HG03097 (cell line): ENCODE results near the gene ST6GAL1.
A peak's percentile ranks its signal among the peaks of the same experiment; 100 is the strongest.
"Not testable (repeated sequence)": the region's sequence is repeated elsewhere in the genome, so short reads cannot be mapped to it uniquely, and the experiment has no call there.

Source experiments
- ATAC-seq: cut with Tn5 transposase; IDR thresholded peaks from one replicate; pipeline ENCODE4 v1.9.1; 2021; ENCODE audit not compliant: unreplicated experiment, low FRiP score

ST6GAL1 gene

DNA sequence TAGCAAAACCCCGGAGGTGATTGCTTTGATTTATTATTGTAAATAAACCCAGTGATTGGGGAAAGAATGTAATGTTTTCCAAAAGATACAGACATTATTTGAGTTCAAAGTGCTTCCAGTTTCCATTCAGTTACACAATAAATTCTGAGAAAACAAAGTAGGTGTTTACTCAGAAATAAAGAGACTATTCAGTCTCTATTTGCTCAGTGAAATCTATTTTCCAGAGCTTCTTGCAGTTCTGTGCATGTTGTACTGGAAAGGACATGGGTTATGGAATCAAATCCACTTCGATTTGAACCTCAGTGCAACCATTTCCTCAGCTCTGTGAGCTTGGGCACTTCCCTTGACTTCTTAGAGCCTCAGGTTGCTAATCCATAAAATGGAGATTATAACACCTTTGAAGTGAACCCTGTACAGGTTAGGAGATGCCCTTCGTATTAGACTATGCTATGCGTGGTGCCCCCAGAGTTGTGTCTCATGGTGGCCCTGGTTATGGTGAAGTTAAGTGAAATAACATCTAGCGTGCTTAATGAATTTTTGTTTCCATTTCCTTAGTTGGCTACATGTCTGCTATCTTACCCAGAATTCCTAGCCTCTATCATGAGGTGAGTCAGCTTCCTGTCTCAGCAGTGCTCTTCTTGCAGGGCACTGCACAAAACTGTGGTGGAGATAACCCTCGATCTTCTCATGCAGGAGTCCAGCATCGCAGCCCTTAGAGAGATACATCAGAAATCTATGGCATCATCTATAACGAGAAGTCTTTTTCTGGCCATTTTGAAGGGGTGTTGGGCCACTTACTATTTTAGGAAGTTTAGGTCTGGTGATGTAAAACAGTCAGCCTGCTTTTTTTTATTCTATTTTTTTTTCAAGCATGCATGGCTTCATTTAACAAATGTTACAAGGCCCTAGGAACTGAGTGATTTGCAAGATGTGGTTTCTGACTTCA, 111.3 kb downstream of the ST6GAL1 start:
- ATAC-seq, result no peak

DNA sequence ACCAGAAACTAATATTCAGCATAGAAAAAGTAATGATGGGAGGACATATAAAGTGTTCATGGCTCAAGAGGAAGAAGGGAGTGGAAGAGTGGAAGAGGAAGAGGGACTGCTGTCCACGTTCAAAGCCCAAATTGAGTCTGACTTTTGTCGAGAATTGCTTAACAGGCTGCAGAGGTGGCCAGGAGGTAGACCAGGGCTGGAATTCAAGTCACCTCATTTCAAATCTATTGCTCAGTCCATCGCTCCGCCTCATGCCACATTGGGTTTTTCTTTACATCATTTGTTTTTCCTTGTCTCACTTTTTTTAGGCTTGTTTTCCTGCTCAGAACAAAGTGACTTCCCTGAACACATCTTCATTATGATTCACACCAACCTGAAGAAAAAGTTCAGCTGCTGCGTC, 112.0 kb downstream of the ST6GAL1 start:
- ATAC-seq, result no peak

DNA sequence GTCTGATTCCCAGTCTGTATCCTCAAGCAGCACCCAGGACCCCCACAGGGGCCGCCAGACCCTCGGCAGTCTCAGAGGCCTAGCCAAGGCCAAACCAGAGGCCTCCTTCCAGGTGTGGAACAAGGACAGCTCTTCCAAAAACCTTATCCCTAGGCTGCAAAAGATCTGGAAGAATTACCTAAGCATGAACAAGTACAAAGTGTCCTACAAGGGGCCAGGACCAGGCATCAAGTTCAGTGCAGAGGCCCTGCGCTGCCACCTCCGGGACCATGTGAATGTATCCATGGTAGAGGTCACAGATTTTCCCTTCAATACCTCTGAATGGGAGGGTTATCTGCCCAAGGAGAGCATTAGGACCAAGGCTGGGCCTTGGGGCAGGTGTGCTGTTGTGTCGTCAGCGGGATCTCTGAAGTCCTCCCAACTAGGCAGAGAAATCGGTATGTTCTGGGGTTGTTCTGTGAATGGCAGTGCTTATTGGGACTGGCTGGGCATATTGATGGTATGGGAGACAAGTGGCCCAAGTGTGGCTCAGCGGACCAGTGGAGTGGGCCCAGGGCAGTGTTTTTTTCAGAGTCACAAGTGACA, 112.6 kb downstream of the ST6GAL1 start:
- no peak for ATAC-seq

DNA sequence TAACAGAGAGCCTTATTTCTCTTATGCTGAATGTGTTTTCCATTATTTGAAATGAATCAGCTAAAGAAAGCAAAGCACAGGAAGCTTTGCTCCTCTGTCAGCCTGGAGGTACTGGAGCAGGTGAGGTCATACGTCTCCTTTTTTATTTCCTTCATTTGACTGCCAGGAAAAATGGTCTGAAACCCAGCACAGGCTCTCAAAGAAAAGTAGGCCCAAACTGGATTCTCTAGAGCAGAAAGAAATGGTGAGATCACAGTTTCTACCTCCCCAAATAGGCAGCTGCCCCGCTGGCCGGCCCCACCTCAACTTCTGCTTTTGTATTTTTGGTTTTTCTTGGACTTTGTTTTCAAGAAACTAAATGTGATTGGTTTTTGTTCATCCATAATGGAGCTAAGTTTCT, 113.9 kb downstream of the ST6GAL1 start:
- ATAC-seq, result peak; percentile 42

DNA sequence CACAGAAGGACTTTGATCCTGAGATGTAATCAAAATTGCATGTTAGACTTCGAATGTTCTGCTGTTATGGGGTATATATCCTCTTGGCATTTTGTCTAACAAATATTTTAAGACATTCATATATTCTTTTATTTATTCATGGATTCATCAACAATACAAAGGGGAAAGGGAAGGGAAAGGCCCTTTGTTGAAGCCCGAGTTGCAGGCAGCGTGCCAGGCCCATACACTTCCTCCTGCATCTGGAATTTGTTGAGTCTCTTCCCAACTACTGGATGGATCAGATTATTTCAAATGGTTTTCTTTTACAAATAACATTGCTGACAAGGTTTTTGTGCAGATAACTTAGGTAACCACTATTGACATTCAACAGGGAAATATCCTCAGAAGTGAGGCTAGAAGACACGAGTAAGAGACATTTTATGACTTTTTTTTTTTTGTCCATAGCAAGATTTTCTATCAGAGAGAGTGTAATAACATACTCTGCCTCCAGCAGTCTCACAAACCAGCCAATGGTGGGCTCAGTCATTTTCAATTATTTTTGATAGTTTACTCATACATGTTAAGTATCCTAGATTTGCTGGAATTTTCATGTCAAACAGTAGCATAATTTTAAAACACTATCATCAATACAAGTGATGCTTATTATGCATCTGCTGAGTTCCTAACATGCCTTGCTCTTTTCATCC, 114.7 kb downstream of the ST6GAL1 start:
- no peak for ATAC-seq

DNA sequence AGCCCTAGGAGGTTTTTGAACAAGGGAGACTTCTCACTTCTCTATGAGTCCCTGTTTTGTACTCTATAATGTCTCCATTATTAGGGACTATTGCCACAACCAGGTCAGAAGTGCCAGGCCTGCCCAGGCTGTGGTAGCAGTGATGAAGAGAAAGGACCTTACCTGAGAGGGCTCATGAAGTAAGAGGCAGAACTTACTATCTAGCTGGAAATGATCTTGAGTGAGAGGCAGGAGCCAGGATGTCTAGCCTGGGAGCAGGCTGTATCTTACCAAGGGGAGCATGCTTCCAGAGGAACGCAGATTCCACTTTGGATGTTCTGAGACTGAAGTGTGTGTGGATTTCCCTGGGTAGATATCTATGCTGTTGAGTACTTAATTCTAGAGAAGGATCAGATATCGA, 115.7 kb downstream of the ST6GAL1 start:
- no peak for ATAC-seq

DNA sequence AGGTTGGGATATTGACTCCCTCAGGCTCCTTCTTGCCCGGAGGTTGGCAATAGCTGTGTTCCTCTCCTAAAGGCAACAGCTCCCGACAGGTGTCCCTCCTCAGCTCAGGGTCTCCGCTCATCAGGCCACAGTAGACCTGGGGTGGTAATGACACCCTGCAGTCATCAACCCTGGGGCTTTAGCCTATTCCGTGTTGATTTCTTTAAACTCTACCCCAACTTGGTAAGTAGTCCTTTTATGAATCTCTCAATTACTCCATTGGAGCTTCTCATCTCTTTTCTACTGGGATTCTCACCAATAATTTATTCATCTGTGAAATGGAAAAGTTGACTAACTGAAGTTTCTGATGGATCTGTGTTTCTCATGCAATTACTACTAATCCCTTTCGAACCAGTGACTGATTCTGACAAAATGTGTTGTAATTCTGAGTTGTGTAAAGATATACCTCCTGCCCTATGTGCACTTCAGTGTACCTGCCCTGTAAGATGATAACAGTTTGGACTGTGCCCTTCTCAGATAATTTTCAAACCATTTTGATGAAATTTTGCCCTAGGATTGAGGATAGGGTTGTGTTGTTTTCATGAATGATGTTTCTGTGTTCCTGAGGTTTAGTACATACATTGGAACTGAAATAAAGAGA, 119.3 kb downstream of the ST6GAL1 start:
- no peak for ATAC-seq

DNA sequence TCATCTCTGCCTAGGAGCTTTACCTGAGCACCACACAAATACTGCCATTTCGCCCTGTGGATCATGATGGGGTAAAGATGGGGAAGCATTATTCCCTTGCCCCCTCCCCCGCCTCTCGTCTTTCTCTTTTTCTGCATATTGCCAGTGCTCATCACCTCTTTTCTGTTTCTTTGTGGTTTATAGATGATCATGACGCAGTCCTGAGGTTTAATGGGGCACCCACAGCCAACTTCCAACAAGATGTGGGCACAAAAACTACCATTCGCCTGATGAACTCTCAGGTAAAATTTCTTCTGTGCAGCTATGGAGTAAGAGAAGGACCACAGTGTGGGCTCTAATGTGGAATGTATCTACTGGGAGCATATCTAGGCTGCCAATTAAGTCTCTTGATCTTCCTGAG, 120.7 kb downstream of the ST6GAL1 start:
- no peak for ATAC-seq

DNA sequence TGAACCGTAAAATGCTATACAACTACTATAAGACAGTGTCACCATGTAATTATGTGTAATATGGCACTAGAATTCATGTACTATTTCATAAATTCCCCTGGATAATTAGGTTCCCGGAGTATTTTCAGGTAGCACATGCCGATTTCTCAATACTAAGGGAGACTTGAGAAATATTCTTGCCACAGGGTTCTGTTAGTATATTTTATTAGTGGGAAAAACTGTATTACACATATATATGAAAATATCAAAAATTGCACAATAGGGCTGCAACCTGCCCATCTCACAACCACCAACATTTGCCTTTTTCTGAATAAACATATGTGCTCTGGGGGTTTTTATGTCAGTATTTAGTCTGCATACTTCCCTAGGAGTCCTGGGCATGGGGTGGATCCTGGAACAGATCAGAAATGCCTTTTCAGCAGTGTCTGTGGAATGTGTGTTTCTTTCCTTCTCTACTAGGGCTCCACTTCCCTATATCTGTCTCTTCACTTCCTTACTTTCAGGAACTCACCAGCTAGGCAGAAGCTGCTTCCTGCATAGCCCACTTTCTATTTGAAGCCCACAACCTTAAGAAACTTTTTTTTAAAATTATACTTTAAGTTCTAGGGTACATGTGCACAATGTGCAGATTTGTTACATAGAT, 121.5 kb downstream of the ST6GAL1 start:
- no peak for ATAC-seq

DNA sequence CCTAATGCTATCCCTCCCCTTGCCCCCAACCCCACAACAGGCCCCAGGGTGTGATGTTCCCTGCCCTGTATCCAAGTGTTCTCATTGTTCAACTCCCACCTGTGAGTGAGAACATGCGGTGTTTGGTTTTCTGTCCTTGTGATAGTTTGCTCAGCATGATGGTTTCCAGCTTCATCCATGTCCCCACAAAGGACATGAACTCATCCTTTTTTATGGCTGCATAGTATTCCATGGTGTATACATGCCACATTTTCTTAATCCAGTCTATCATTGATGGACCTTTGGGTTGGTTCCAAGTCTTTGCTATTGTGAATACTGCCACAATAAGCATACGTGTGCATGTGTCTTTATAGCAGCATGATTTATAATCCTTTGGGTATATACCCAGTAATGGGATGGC, 122.1 kb downstream of the ST6GAL1 start:
- not testable (repeated sequence) for ATAC-seq

DNA sequence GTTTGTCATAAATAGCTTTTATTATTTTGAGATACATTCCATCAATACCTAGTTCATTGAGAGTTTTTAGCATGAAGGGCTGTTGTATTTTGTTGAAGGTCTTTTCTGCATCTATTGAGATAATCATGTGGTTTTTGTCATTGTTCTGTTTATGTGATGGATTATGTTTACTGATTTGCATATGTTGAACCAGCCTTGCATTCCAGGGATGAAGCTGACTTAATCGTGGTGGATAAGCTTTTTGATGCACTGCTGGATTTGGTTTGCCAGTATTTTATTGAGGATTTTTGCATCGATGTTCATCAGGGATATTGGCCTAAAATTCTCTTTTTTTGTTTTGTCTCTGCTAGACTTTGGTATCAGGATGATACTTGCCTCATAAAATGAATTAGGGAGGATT, 124.1 kb downstream of the ST6GAL1 start:
- not testable (repeated sequence) for ATAC-seq

DNA sequence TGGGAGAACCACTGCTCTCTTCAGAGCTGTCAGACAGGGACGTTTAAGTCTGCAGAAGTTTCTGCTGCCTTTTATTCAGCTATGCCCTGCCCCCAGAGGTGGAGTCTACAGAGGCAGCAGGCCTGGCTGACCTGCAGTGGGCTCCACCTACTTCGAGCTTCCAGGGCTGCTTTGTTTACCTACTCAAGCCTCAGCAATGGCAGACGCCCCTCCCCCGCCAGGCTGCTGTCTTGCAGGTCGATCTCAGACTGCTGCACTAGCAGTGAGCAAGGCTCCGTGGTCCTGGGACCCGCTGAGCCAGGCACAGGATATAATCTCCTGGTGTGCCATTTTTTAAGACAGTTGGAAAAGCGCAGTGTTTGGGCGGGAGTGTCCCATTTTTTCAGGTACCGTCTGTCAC, 127.5 kb downstream of the ST6GAL1 start:
- not testable (repeated sequence) for ATAC-seq

DNA sequence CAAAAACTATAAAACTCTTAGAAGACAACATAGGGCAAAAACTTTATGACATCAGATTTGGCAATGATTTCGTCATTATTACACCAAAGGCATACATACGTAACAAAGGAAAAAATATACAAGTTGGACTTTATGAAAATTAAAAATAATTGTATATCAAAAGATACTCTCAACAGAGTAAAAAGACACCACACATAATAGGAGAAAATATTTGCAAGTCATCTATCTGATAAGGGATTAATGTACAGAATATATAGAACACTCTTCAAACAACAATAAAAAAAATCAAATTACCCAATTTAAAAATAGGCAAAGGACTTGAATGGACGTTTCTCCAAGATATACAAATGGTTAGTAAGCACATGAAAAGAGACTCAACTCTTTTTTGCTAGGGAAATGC, 131.4 kb downstream of the ST6GAL1 start:
- ATAC-seq, result no peak

DNA sequence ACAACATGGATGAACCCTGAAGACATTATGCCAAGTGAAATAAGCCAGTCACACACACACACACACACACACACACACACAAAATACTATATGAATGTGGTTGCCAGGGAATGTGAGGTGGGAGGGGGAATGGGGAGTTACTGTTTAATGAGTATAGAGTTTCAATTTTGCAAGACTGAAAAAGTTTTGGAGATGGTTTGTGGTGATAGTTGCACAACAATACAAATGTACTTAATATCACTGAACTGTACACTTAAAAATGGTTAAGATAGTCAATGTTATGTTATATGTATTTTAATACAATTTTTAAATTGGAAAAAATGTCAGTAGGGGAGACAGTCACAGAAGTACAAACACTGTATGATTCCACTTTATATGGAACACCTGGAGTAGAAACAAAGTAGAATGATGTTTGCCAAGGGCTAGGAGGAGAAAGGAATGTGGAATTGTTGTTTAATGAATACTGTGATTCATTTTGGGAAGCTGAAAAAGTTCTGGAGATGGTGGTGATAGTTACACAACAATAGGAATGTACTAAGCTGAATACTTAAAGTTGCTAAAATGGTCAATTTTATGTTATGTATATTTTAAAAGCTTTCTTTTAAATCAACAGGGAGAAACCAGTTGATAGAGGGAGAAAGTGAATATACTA, 132.3 kb downstream of the ST6GAL1 start:
- no peak for ATAC-seq

DNA sequence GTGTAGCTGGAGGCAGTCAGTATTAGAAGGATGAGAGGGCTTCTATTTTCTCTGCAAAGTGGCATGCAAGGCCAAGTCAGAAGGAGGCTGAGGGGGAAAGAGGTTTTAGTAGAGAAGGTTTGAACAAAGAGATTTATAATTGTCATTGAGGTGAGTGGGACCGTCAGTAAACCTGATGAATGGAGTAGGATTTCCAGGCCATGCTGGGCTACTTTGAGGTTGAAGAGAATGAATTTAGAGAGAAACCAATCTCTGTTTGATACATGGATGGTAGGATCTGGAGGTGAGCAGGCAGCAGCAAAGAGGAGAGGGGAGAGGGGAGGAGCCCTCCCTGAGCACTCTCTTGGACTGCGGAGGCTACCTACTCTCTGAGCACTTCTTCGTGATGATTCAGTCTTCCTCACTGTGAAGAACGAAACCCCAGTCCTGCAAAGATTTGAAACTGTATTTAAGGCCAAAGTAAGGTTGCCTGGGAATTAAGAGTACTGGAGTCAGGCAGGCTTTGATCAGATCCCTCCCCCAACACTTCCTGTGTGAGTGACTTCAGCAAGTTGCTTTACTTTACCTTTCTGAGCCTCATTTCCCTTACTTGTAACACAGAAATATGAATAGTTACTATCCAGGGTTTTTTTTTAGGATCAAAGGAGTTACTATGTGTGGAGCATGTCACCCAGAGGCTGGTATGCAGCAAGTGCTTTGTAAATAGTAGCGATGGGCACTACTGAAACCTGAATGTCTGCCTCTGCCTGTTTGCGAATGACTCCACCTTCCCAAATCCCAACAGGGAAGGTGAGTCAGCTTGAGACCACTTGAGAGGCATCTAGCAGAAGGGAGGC, 133.2 kb downstream of the ST6GAL1 start:
- ATAC-seq, result no peak

DNA sequence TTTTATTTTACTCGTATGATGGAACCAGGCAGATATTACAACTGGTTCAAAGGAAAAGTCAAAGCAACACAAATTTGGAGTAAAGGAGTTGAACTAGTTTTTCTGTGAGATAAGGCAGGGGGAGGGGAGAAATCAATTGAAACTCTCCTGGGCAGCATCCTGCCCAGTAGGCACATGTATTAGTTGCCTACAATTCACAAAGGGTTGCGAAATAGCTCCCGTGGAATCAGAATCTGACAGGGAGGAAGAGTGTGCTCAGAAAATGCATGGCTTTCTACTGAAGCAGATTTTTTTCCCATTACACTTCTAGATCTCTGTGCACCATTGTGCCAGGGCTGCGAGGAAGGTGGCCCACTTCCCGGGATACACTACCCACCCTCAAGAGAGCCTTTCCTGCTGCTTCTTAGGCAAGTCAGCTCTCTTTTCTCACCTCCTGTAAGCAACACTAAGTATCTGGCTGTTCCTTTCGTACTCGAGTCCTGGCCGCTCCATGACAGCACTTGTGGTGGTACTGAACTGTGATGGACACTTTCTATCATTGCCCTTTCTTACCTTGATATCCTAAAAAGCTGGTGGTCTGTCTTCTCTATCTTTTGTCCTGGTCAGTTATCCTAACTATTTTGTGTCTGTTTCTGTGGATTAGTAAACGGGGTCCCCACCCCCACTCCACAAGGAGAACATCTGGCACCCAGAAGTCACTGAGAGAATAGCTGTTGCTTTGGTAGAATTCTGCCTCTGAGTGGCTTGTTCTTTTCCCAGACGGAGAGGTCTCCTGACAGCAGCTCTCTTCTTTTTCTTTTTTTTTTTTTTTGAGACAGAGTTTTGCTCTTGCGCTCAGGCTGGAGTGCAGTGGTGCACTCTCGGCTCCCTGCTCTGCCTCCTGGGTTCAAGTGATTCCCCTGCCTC, 134.1 kb downstream of the ST6GAL1 start:
- no peak for ATAC-seq

DNA sequence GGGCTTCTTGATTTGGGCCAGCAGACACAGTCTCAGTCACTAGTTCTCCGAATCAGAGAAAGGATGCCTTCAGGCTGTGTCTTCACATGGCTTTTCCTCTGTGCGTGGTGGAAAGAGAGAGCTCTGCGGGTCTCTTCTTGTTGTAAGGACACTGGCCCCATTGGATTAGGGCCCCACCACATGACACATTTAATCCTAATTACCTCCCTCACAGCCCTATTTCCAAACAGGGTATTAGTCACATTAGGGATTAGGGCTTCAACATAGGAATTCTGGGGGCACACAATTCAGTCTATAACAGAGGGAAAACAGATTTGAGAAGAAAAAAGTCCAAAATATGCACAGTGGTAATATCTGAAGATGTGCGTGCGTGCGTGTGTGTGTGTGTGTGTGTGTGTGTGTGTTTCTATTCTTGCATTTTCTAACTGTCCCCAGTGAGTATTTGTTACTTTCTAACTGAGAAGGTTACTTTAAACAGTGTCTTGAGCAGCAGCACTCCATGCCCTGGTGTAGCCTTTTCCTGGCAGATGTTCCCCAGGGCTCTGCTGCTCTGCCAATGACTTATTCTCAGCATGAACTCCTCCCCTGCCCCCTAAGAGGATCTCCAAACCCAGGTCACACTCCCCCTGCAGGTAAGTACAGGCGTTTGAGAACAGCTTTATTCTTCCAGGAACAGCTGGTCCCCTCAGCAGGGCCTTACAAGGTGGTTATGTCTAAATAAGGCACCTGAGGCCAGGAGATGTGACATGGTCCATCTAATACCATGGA, 136.1 kb downstream of the ST6GAL1 start:
- ATAC-seq, result no peak
